CD4-positive, alpha-beta T cell treated with Interleukin-21 for 1 hour (primary cell): Measurements from ENCODE around the gene CTU2.

Source experiments
- DNase-seq: peaks from one replicate; pipeline ENCODE4 v3.0.0-alpha.2; 2020

Gene CTU2

GRCh38 chr16:88747588-88748301 lies 41.4 kb downstream of the CTU2 start:
- DNase-seq = peak; percentile 31

GRCh38 chr16:88748364-88748763 lies 42.1 kb downstream of the CTU2 start:
- no peak for DNase-seq

GRCh38 chr16:88749358-88749757 lies 43.1 kb downstream of the CTU2 start:
- DNase-seq = no peak

GRCh38 chr16:88750854-88751253 lies 44.6 kb downstream of the CTU2 start:
- DNase-seq = no peak

- no peak for DNase-seq
These were observed 46.2 kb downstream of the CTU2 start for GRCh38 chr16:88752386-88753002.

- DNase-seq = no peak
These were observed 46.9 kb downstream of the CTU2 start for GRCh38 chr16:88753191-88753590.

- DNase-seq = no peak
These were observed 47.3 kb downstream of the CTU2 start for GRCh38 chr16:88753602-88754001.

- no peak for DNase-seq
These were observed 48.0 kb downstream of the CTU2 start for GRCh38 chr16:88754109-88754911.

- peak; percentile 37 for DNase-seq
These were observed 48.8 kb downstream of the CTU2 start for GRCh38 chr16:88754912-88755744.

- no peak for DNase-seq
These were observed 49.6 kb downstream of the CTU2 start for GRCh38 chr16:88755745-88756443.

- DNase-seq = no peak
These were observed 52.1 kb downstream of the CTU2 start for GRCh38 chr16:88758227-88758943.

- no peak for DNase-seq
These were observed 52.6 kb downstream of the CTU2 start for GRCh38 chr16:88758944-88759244.

- peak; percentile 59 for DNase-seq
These were observed 53.1 kb downstream of the CTU2 start for GRCh38 chr16:88759245-88759975.

GRCh38 chr16:88759976-88760350 lies 53.7 kb downstream of the CTU2 start:
- no peak for DNase-seq

- no peak for DNase-seq
These were observed 54.3 kb downstream of the CTU2 start for GRCh38 chr16:88760424-88761142.

GRCh38 chr16:88761143-88761534 lies 54.8 kb downstream of the CTU2 start:
- no peak for DNase-seq

GRCh38 chr16:88761830-88762229 lies 55.5 kb downstream of the CTU2 start:
- DNase-seq = no peak

- no peak for DNase-seq
These were observed 56.1 kb downstream of the CTU2 start for GRCh38 chr16:88762258-88762870.

- DNase-seq = no peak
These were observed 56.6 kb downstream of the CTU2 start for GRCh38 chr16:88762941-88763340.

- no peak for DNase-seq
These were observed 57.3 kb downstream of the CTU2 start for GRCh38 chr16:88763502-88764053.
